NT2/D1 (cell line): ENCODE data around the gene INTS1.

ENCODE experiments used
- YY1 ChIP-seq: IDR thresholded peaks from 2 replicates; pipeline ENCODE4 v1.6.1; 2011; ENCODE audit not compliant: insufficient read length, insufficient read depth
- ZNF274 ChIP-seq: IDR thresholded peaks from 2 replicates; pipeline ENCODE4 v1.6.1; 2011; ENCODE audit warnings: mild to moderate bottlenecking, low read depth, low read length

DNA sequence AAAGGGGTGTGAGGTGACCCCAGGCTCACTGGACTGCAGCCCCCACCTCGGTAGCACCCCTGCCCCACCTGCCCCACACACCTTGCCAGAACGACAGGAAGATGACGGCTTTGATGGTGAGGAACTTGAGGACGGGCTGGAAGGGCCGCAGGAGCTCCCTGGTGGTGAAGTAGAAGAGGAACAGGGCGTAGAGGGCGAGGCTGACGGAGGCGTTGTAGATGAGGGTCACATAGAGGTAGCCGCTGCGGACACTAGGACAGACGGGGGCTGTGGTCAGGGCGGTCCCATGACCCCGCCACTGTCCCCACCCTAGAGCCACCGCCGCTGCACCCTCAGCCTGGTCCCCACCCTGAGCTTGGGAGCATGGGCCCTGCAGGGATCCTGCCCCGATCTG, 44.2 kb upstream of the INTS1 start:
- TF ChIP-seq ZNF274 = no peak
- TF ChIP-seq YY1 = no peak
